GM12874 (cell line): ENCODE results near the gene FN3KRP.

ENCODE experiments used
- TF ChIP-seq, protein P1 (sequence below): IDR thresholded peaks from 2 replicates; pipeline ENCODE4 v1.5.1; 2011; ENCODE audit warnings: low read depth, mild to moderate bottlenecking, control low read depth, low read length, moderate library complexity; ENCODE audit not compliant: insufficient read depth

The FN3KRP gene

DNA sequence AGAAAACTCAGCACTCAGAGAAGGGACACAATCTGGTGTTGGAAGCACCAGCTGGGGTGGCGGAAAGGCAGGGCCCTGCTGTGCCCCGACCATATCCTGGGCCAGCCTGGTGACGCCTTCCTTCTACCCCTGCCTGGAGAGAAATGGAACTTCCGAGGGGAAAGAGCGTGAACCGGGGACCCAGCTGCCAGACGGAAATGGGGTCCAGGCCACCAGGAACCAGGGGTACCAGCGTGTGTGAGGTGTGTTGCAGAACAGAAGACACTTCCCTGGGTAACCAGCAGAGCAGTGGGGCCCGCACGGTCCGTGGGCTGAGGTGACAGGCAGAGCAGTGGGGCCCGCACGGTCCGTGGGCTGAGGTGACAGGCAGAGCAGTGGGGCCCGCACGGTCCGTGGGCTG lies 24.8 kb upstream of the FN3KRP start:
- TF ChIP-seq, protein P1, sequence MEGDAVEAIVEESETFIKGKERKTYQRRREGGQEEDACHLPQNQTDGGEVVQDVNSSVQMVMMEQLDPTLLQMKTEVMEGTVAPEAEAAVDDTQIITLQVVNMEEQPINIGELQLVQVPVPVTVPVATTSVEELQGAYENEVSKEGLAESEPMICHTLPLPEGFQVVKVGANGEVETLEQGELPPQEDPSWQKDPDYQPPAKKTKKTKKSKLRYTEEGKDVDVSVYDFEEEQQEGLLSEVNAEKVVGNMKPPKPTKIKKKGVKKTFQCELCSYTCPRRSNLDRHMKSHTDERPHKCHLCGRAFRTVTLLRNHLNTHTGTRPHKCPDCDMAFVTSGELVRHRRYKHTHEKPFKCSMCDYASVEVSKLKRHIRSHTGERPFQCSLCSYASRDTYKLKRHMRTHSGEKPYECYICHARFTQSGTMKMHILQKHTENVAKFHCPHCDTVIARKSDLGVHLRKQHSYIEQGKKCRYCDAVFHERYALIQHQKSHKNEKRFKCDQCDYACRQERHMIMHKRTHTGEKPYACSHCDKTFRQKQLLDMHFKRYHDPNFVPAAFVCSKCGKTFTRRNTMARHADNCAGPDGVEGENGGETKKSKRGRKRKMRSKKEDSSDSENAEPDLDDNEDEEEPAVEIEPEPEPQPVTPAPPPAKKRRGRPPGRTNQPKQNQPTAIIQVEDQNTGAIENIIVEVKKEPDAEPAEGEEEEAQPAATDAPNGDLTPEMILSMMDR = no peak

DNA sequence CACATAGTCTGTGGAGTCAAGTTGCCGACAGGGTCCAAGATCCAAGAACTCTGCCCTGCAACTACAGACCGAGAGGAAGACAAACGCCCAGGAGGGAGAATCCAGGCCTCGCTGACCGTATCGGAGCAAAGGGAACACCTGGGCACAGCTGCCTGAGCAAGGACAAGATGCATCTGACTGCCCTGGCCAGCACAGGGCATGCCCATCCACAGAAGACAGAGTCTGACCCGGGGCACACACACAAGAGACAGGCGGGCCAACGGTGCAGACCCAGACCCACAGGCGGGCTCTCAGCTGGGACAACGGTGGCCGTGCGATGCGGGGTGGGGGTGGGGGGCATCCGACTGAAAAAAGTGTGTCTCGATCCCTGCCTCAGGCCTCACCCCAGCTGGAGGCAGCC lies 24.2 kb upstream of the FN3KRP start:
- TF ChIP-seq, protein P1 = no peak

DNA sequence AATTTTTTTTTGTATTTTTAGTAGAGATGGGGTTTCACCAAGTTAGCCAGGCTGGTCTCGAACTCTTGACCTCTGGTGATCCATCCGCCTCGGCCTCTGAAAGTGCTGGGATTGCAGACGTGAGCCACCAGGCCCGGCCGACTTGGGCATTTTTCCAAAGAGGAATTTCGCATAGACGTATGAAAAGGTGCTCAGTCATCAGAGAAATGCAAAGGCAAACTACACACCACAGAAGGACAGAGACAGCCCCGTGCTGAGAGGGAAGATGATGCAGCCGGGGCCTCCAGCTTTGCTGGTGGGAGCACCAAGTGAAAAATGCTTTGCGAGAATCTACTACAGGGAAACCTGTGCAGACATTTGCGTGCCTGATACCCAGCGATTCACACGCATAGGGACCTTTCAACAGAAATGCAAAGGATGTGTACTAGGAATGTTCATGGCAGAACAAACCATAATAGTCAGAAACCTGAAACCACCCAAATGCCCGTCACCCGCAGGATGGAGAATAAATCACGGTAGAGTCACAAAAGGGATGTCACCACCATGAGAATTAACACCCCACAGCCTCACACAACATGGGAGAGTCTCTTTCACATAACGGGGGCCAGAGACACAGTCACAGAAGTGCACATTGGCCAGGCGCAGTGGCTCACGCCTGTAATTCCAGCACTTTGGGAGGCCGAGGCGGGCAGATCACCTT lies 23.2 kb upstream of the FN3KRP start:
- TF ChIP-seq, protein P1 = no peak

DNA sequence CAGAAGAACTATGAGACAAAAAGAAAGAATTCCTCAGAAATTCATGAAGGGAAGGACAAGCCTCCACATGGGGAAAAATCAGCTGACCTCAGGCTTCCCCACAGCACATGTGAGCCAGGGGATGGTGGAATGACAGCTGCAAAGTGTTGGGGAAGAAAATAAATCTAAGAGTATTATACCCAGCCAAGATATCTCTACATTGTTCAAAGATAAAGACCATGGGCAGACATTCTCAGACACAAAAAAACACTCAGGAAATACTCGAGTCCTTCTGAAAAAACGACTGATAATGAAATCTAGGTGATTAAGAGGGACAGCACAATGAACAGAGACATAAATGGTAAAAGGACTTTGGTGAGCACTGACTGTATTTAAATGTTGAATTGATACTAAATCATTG lies 21.9 kb upstream of the FN3KRP start:
- TF ChIP-seq, protein P1 = no peak

DNA sequence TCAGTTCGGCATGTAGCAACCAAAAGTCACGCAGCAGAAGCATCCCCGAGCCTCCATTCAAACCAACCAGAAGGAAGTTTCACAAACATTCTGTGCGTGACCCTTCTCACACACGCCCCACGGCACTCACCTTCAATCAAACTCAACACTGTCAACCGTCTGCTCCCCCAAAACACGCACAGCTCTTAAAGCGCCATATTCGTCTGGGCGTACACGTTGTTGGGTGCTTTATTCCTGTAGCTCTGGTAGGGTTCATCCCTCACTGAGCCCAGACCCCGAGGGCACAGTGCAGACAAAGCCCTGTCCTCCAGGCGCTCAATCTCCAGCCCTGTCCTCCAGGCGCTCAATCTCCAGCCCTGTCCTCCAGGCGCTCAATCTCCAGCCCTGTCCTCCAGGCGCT lies 20.2 kb upstream of the FN3KRP start:
- TF ChIP-seq, protein P1 = no peak

DNA sequence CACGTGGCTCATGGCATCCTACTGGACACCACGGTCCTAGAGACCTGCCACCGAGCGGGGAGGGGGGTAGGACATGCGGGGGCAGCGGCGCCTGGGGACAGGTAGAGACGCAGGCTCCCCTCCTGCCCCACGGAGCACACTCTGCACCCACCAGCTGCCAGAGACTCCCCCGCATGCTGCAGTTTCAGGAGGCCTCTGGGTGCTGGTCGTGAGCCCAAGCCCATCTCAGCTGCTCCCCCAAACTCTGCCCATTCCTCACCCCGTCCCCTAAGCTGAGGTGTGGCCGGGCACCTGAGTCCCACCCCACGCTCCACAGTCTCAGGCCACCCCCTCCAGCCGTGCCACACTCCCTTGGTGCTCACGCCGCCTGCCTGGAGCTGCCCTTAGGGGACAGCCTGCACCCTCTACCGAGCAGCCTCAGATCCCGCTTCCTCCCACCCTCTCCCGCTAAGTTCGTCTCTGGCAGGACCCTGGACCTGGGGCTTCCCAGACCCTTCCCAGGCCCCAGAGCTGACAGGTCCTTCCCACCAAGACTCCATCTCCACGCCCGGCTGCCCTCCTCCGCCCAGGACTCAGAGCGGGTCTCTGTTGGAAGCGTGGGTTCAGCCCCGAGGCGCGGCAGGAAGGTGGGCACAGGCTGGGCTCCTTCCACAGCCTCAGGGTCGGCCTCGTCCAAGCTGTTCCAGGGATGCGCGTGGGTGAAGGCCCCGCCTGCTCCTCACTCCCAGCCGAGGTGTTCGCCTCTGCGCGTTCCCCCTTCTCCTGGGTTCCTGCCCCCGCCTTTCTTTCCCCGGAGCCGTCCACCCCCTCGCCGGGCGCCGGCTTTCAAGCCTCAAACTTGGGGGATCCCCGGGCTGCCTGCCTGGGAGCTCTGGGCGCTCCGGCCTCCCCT lies 19.3 kb upstream of the FN3KRP start:
- TF ChIP-seq, protein P1 = no peak

DNA sequence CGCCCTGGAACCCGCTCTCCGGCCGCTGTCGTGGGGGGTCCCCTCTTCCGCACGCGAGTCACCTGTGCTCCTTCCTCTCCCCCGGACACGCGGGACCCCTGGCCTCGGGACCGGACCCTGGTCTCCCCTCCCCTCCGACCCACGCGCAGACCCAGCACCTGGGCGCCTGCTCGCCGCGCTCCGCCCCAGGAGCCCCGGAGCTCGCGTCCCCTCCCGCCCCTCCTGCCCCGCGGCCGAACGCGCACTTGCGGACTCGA lies 18.8 kb upstream of the FN3KRP start:
- TF ChIP-seq, protein P1 = no peak
